Lower leg skin (tissue), 3 donors: Measurements from ENCODE around the gene METTL8.

Source experiments
- CTCF ChIP-seq, 3 donors: fragments of 450-650 bp; IDR thresholded peaks; one replicate each; pipeline ENCODE4 v1.5.1; 2016; ENCODE audit warnings: antibody characterized with exemption in 3 of 3, mild to moderate bottlenecking in 3 of 3, moderate library complexity in 2 of 3
- POLR2A ChIP-seq, 2 donors: fragments of 450-650 bp; IDR thresholded peaks; one replicate each; pipeline ENCODE4 v1.6.1; 2016 to 2017; ENCODE audit warnings: antibody characterized with exemption in 2 of 2, mild to moderate bottlenecking in 1 of 2, moderate library complexity in 1 of 2

DNA sequence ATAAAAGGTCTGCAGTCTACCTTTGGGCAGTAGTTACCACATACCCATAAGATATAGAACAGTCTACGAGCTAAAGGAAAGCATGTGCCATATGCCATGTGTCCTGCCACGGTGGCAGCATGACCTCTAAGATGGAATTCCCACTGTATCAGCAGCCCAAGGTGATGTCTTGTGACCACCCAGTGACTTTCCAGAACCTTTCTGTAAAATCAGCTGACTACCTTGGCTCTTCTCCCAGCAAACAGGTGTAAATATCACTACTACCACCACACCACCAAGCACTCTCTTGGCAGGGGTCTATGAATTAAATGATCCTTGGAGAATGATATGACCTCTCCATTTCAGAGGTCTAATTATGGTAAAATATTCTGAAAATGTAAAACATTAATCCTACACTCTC is 99.6 kb downstream of the METTL8 start:
- TF ChIP-seq CTCF (IDR thresholded peaks at IDR 0.05) (no peak), POLR2A (IDR thresholded peaks at IDR 0.05) (no peak)
